Measurements from ENCODE around the gene EEF1A2.
"Not testable (repeated sequence)": the region's sequence is repeated elsewhere in the genome, so short reads cannot be mapped to it uniquely, and the experiment has no call there.

The EEF1A2 gene

DNA sequence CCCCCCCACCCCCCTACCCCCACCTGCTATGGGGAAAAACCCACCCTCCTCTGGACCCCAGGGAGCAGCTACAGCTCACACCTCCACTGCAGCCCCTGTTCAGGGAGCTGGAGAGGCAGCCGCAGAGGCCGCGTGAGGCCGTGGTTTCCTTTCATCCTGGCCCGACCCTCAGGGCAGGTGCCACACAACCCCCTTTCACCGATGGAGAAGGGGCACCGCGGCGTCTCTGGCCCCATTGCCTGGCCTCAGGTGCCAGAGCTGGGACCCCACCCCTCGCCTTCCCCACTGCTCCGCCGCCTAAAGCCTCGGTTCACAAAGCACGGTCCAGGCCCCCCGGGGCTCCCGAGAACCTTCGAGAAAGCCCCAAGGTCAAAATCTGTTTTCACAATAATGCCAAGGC, 14.6 kb downstream of the EEF1A2 start:
- no peak for DNase-seq

DNA sequence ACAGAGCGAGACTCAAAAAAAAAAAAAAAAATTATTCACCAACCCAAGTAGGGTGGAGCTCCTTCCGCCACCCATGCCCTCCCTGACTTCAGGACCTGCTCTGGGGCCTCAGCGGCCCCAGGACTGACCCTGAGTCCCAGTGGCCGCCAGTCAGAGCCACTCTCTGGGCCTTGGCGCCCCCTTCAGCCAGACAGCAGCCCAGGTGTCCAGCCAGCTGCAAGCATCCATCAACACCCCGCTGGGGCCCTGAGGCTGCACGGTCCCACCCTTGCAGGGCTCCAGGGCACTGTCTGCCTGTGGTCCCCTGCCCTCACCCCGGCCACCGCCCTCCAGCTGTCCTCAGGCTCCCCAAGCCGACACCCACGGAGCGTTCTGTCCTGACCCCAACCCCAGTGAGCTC, 15.0 kb downstream of the EEF1A2 start:
- DNase-seq, result no peak

DNA sequence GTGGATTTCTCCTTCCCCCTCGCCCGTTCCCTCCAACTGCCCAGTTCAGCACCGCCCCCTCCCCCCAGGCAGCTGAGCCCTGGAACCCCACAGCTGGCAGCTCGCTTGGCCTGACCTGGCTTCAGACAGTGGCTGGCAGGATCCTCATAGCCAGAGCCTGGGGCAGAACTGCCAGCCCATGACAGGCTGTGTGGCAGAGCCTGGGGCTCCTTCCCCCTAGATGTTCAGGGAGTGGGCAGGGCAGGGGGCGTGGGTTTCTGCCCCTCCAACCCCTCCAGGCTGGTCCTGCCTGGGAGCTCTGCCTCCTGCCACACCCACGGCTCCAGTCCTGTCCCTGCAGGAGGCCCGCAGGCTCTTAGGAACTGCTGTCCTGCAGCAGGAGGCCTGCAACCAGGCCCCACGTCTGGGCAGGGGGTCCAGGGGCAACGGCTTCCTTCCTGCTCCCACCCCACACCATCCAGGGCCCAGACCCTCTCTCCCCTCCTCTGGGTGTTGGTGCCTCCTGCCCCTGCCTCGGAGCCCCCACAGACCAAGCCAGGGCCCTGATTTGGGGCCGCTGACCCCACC, 16.8 kb downstream of the EEF1A2 start:
- DNase-seq, result no peak

DNA sequence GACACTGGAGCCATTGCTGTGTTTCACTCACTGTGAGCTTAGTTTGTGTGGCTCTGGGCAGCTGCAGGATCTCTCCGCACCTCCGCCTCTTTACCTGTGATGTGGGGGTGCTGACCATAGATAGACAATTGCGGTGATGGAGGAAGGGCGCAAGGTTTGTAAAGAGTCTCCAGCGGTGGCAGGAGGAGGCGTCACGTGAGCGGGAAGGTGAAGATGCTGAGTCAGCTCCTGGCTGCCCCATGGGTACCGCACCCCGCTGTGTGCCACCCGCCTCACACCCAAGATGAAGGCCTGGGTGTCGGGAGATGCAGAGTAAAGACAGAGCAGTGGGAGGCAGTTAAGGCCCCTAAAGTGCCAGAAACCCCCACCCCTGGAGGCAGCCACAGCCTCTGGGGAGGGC, 17.4 kb downstream of the EEF1A2 start:
- DNase-seq, result no peak

DNA sequence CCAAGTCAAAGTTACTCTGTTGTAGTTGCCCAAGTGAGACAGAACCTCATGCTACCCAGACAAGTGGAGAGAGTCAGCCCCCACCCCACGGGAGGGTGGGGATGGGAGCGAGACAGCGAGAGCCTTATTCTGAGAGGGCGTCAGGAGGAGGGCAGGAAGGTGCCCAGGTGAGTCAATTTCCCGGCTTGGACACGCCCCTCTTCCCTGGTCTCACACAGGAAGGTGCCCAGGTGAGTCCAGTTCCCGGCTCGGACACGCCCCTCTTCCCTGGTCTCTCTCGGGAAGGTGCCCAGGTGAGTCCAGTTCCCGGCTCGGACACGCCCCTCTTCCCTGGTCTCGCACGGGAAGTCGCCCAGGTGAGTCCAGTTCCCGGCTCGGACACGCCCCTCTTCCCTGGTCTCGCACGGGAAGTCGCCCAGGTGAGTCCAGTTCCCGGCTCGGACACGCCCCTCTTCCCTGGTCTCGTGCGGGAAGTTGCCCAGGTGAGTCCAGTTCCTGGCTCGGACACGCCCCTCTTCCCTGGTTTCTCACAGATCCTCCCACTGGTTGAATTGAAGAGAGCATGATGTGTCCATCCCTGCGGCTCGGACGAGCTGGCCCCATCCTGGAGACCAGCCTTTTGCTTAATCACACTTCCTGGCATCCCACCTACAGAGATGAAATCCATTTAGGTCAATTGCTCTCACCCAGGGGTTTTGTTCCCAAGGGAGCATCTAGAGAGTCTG, 19.0 kb downstream of the EEF1A2 start:
- DNase-seq, result not testable (repeated sequence)

DNA sequence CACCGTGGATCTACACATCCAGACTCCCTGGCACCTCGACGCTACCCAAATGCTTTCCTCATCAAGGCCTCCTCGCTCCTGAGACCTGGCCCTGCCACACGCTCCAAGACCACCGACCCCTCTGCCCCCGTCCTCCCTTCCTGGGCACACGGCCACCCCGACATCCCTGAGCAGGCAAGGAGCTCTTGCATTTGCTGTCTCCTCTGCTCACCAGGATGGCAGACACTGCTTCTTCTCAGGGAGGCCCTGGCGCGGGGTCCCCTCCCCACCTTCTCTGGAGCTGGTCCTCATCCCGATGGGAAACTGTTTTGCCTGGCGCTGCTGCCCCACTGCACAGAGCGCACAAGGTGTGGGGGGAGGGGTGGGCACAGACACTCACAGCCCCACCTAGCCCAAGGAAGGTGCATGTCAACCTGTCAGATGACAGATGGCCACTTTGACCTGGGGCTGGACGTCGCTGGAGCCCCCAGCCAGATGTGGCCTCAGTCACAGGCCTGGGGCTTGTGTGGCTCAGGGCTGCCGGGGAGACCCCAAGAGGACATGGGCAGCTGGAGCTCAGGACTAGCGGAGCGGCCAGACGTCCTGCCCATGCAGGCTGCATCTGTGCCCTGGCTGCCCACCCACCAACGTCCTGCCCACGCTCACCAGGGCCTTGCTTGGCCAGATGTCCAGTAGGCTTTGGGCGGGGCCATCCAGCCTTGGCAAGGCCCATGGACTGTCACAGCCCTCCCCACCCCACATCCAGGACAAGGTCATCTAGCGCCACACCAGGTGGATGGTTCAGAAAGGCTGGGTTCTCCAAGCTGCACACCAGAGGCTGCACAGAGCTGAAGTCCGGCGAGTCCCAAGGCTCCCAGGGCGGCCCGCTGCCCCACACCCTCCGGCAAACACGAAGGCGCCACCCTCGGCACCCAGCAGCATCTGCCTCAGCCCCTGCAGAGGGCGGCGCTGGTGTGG, 20.3 kb downstream of the EEF1A2 start:
- no peak for DNase-seq

DNA sequence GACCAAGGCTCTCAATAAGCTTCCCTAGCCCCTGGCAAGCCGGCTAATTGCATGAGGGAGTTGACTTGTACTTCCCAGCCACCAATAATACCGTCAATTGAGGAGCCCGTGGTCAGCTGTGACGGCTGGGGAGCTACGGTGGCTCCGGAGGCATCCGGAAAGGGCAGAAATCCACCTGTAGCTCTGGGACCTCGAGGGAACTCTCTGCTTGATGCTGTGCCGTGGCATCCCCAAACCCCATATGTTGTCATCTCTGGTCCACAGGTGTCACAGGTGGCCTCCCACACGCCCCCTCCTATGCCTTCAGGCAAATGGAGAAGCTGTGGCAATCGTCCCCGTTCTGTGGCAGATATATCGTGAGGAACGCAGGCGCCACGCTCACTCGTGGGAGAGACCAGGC, 20.9 kb downstream of the EEF1A2 start:
- no peak for DNase-seq

DNA sequence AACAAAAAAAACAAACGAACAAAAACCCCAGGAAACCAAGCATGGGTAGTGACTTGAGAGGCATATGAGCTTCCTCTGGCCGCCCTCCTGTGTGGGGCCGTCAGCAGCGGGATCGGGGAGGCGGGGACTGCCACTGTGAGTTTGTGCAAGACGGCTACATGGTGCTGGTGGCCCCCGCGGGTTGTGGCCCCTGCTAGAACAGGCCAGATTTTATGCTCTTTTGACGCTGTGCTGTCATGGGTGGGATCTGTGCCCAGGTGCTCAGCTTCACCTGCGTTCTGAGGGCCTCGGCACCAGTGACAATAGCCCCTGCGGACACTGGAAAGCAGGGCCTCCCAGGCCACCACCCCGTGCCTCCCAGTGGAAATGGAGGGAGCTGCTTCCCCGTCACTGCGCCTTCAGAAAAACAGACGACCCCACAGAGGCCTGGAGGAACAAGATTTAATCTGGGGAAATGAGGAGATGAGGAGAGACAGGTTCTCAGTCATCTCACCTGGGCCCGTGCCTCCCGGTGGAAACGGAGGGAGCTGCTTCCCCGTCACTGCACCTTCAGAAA, 21.7 kb downstream of the EEF1A2 start:
- no peak for DNase-seq

DNA sequence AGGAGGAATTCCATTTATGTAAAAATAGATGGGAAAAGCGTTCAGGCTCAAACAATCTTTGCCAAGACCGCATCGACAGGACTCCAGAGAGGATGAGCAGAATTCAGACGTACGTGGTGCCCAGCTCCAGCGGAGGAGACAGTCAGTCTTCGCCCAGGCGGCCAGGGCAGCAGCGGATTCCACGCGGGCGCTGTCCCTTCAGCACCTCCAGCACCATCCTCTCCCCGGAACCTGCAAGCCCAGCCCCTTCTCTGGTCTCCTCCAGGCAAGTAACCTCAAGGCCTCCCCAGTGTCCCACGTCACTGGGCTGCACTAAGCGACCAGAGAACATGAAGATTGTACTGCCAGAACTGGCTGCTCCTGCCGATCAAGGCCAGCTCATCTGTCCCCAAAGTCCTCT, 23.7 kb downstream of the EEF1A2 start:
- no peak for DNase-seq

DNA sequence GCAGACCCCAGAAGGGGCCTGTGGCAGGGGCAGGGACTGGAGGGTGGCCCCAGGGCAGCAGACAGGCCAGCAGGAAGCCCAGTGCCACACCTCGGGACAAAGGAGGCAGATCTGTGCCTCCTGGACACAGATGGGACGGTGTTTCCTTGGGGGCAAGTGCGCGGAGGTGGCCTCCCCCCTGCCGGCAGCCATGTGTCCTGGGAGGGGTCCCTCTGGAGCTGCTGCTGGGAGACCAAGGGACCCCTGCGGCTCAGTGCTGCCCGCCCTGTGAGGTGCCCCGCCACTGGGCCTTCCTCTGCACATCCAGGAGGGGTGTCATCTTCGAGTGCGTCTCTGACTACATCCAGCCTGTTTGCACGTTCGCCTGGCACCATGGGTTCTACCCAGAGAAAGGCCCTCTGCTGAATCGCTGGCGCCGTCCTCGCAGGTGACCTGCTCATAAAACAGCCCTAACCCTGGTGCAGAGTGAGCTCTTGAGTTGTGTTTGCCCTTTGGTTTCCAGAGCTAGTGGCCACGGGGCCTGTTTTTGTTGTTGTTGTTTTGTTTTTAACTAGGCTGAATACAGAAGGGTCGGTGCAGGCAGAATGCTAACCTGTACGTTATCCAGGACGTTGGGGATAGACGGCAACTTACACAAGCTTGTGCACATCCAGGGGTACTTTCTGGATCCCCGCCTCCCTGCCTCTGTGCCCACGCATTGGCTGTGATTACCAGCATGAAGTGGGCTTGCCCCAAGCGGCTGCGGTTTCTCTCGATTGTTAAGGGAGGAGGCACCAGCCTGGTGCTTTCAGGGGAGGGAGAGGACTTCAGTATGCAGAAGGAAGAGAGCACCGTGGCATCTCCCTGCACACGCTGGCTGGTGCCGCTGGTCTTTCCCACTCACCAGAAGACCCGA, 25.1 kb downstream of the EEF1A2 start:
- no peak for DNase-seq

DNA sequence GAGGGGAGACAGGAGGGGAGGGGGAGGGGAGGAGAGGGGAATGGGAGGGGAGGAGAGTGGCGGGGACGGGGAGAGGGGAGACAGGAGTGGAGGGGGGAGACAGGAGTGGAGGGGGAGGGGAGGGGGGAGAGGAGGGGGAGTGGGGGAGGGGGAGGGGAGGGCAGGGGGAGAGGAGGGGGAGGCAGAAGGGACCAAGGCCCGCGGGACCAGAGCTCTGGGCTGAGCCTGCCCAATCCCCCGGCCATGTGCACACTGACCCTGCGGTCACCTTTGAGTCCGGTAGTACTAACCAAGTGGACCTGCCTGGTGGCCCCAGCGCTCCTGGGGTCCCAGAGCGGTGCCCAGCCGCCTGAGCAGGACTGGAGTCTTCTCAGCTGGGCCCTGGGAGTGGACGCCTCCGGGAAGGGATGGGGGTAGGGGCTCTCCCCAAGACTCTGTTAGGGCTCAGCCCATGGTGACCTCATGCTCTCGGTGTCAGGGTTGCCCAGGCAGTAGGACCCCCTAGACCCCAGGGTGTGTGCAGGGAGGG, 26.0 kb downstream of the EEF1A2 start:
- no peak for DNase-seq

DNA sequence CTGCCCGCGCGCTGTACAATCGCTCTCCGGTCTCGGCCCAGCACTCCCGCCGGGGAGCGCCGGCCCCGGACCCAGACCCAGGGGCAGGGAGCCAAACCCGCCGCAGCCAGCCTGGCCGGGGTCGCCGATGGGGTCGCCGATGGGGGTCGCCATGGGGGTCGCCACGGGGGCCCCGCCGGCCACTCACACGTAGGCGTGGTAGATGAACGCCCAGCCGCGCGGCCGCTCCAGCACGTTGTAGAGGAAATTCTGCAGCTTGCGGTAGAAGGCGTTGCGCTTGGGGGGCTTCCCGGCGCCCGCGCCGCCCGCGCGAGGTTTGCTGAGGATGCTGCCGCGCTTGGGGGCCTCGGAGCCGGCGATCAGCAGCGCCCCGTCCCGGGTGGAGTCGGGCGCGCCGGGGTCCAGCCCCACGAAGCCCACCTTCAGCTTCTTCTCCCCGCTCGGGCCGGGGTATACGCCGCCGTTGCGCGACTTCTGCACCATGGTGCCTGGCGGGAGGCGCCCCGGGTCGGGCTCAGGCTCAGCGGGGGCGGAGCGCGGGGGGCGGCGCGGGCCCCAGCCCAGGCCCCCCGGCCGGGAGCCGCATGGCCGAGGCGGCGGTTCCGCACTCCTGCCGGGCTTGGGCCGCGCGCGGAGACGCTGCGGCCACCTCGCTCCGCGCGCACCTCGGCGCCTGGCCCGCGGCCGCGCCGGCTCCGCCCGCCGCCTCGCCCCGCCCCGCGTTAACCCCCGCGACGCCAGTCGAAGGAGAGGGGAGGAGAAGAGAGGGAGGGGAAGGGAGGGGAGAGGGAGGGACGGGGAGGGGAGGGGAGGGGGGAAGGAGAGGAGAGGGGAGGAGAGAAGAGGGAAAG, 26.7 kb downstream of the EEF1A2 start, which contains the start of gene KCNQ2:
Gene KCNQ2, minus strand, starts transcription at position 675 of the 851 bp plus-strand sequence. Its CDS starts 192 bp downstream, at position 483.
- no peak for DNase-seq

DNA sequence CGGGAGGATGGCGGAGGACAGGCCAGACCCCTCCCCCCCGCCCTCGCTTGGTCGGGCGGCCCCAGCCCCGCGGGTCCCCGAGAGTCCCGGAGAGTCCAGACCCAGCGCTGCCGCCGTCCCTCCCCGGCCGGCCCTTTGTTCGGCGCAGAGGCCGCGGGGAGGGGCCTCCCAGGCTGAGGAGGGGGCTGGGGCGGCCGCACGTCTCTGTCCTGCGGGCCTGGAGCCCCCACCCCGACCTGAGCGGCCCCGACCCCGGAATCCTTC, 27.2 kb downstream of the EEF1A2 start:
- DNase-seq, result no peak

DNA sequence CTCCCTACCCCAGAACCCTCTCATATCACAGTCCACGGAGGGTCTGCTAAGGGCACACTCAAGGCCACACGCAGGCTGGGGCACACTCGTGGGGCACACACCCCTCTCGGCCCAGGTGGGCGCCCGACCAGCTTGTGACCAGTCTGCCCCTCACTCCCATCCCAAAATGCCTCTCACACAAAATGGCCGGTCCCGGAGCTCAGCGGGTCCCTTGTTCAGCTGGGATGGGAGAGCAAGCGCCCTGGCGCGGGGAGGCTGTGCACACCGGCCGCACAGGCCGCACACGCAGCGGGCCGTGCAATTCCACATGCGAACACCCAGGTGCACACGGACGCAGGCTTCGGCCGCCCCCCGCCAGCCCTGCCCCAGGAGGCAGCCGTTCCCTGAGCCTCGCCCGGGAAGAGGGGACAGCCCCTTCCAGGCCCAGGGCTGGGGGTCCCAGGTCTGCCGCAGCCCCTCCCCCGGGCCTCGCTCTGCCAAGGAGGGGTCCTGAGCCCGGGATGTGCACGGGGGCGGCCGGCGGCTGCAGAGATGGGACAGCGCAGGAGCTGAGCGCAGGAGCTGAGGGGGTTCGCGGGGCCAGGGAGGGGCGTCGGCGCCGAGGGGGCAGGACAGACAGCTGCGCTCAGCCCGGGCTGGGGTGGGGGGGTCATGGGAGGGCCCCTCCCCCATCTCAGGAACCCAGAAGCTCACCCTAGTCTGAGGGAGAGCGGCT, 27.7 kb downstream of the EEF1A2 start:
- no peak for DNase-seq

DNA sequence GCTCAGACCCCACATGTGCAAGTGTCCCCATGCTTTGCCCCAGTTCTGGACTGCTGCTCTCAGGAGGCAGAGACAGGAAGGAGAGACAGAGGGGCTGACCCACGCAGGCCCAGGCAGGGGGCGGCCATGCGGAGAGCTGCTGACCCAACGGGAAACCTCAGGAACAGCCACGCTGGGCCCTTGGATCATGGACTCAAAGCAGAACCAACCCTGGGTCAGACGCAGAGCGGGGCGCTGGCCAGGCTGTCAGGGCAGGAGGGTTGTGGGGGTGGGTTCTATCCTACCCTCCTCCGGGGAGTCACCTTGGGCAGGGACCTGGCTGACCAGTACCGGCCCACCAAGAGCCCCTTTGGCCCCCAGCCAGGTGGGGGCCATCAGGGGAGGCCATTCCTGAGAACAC, 28.5 kb downstream of the EEF1A2 start:
- no peak for DNase-seq

DNA sequence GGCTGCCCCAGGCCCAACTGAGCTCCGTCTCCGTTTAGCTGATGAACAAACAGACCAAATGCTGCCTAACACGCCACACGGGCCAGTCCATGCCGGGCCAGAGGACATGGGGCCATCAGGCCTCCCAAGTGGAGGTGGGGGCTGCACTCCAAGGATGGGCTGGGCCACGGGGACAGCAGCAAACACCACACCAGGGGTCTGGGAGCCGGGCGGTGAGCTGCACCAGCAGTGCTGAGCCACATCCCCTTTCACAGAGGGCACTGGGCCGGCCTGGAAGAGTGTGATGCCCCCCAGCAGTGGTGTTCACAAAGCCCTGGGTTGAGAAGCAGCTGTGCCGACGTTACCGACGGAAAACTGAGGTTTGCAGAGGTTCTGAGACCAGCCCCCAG, 29.2 kb downstream of the EEF1A2 start:
- no peak for DNase-seq

DNA sequence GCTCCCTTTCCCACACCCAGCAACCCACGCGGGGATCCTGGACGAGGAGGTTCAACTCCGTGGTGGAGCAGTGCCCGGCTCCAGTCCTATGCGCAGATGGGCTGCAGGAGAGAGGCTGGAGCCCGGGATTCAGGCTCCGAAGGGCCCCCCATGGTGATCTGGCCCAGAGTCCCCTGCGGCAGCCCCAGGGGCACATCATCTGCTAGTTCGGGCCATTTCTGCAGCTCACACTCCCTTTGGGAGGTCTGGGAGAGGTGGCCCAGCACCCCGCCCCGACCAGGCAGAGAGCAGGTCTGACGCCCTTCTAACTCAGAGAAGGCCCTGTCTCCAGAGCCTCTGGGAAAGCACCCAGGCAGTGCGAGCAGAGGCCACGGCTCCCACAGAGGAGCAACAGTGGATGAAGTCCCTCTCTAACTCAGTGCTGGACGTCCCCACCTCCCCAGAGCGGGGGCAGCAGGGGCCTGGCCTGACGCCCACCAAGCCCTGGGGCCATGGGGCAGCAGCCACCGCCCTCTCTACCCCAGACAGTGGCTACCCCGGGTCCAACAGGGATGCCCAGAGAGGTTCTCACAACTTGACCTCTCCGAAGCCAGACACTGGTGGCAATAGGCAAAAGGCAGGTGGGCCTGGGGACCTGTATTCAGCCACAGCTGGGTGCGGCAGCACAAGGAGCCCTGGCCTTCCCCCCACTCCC, 29.7 kb downstream of the EEF1A2 start:
- no peak for DNase-seq

DNA sequence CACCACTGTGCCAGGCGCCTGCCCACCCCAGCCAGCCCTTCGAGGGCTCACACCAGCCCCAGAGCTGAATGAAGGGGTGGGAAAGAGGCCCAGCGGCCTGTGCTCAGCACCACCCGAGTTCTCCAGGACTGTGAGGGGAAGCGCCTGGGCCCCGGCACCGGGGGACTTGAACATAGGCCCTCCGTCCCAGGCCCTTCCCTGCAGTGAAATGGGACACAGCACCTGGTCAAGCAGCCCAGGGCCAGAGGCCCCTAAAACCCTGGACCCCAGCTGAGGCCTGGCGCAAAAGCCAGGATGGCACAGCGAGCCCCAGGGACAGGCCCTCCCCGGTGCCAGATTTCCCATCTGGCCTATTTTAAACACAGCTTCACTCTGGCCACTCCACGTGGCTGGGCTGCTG, 30.5 kb downstream of the EEF1A2 start:
- no peak for DNase-seq

DNA sequence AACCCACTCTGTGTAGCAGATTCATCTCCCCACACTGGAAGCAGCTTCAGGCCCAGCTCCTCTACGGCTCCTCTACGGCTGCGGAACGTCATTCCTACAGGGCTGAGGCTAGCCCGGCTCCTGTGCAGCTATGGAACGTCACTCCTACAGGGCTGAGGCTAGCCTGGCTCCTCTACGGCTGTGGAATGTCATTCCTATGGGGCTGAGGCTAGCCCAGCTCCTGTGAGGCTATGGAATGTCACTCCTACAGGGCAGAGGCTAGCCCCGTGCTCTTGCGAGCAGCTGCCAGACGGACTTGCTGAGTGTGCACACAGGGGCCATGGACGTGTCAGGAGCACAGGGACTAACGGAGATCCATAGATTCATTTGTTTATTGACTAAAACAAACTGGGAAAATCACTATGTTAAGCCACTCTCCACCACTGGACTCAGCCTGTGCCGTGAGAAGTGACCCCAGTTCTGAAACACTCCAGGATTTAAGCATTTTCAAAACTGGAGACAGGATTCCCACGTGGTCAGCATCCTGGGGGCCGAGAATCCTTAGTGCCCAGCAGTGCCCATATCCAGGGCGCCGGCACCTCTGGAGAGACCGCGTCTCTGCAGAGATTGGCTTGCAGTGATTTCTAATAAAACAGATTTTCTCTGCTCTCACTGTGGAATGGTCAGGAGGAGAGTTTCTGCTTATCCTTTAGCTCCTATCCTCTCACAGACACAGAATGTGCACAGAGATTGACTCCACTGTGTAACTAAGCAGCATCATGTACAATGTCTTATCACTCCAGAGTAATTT, 31.4 kb downstream of the EEF1A2 start:
- DNase-seq, result no peak

Data from CD4-positive, alpha-beta T cell treated with Interleukin-17A for 4 hours (primary cell).